ENCODE measurements around the gene YTHDF1.
"Not testable (repeated sequence)": the region's sequence is repeated elsewhere in the genome, so short reads cannot be mapped to it uniquely, and the experiment has no call there.

YTHDF1 gene

DNA sequence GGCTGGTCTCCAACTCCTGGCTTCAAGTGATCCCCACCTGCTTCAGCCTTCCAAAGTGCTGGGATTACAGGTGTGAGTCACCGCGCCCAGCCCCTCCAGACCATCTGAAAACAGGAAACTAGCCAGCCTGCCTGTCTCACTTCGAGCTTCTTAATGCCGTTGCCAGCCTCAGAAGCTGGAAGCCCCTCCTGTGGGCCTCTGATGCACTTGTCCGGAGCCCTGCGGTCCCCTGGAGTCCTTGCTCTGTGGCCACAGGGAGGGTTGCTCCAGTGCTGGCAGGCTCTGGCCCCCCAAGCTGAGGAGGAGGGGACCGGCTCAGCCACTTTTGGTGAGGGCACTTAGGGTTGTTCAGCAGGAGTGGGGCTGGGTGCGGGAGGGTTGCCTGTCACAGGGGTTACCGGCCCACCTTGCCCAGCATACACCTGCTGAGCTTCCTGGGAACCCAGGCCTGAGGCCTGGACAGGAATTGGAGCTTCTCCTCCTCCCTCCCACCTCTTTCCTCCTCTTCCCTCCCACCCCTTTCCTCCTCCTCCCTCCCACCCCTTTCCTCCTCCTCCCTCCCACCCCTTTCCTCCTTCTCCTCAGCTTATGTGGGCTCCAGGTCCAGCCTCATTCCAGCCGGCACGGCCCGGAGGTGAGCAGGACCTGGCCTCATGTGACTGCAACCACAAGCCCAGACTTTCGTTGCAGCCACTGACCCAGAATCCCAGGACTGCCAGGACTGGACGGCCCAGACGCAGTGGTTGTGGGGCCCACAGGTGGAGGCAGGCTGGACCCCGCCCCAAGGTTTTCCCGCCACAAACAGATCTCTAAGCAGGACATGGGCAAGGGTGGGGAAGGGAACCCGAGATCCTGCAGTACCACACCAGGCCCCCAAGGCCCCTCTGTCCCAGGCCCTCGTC, 10.4 kb upstream of the YTHDF1 start:
- no peak for DNase-seq

DNA sequence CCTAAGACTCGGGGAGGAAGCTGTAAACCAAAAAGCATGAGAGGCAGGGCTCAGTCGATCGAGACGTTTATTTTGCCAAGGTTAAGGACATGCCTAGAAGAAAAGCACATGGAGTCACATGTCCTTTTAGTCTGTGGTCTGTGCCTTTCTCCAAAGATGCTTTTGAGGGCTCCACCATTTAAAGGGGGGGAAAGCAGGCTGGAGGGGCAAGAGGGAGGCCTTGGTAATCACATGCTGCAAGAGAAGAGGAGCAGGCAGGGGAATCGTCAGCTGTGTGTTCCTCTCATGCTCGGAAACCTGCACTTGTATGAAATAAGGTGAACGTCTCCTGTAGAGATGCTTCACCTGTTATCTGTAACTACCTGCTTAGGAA, 9.1 kb upstream of the YTHDF1 start:
- no peak for DNase-seq

DNA sequence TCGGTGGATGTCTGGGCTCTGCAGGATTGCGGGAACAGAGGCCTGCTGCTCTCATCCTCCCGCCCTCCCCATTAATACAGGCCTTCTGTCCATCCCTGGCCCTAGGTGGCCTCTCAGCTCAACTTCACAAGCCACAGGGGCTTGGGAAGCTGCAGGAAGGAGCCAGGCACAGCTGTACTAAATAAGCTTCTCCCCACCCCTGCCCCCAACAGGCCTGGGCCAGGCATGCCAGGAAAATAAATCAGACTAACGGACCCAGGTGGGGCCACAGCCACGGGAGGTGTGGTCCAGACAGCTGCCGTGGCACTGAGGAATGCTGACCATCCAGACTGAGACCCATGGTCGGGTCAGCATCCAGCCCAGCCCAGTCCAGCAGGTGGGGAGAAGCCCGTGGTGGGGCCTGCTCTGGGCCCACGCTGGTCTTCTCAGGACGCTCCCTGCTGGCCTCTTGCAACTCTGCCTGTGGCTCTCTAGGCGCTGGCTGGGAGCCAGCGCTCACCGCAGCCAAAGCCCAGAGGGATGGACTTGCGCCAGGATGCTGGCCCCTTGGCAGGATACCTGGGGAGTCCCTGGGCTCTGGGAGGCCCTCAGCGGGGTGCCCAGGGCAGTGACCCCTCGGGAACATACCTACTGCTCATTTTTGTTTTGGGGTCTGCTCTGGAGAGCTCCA, 8.6 kb upstream of the YTHDF1 start:
- DNase-seq: no peak

DNA sequence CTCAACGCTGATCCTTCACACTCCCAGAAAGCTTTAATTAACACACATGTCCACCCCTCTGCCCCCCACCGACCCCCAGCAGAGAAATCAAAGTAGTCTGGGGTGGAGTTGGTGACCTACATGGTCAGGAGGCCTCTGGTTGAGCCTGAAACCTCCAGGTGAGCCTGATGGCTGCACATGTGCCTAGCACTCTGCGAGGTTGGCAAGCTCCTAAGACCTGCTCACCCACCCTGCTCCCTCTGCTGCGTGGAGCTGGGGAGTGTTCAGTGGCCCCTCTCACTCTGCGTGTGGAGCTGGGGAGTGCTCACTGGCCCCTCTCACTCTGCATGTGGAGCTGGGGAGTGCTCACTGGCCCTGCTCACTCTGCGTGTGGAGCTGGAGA, 7.9 kb upstream of the YTHDF1 start:
- DNase-seq: no peak

DNA sequence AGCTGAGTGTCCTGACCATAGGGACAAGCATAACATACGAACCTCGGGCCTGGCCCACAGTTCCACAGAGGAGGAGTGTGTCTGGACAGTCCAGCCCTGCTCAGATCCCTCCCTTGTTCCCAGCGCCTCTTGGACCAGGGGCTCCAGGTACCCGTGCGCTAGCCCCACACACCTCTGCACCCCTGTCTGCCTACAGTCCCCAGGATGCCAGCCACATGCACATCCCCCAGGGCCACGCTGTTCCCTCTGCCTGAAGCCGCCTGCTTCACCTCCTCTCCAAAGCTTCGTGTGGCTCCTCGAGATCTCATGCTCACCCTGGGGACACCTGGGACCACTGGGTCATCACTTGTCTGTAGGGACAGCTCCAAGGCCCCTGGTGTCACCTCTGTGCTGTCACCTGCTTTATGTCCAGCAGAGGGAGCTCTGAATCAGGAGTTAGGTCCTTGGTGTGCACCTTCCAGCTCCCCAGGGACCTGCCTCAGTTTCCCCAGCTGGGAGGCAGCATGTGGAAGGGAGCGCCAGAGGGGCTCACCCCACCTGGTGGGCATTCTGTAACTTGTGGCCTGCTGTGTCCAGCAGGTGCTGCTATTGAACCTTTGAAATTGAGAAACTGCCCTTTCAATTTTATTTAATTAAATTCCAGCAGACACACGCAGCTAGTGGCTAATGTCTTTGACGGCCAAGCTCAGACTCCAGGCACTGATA, 7.3 kb upstream of the YTHDF1 start:
- DNase-seq: peak; percentile 48

DNA sequence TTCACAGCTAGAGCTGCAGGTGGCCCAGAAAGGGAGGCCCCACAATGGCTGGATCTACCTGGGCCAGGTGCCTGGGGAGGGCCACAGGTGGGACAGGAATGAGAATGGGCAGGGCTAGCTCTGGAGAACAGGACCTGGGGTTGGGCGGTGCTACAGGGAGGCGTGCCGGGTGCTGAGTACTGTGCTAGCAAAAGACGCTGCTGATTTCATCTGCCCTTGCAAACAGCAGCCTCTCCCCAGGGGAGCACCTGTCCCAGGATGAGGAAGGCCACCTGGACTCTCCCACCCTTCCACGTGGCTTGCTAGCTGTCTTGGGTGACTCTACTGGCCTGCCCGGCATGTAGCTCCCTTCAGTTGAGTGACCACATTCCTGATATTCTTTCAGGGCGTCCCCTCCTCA, 6.6 kb upstream of the YTHDF1 start:
- no peak for DNase-seq

DNA sequence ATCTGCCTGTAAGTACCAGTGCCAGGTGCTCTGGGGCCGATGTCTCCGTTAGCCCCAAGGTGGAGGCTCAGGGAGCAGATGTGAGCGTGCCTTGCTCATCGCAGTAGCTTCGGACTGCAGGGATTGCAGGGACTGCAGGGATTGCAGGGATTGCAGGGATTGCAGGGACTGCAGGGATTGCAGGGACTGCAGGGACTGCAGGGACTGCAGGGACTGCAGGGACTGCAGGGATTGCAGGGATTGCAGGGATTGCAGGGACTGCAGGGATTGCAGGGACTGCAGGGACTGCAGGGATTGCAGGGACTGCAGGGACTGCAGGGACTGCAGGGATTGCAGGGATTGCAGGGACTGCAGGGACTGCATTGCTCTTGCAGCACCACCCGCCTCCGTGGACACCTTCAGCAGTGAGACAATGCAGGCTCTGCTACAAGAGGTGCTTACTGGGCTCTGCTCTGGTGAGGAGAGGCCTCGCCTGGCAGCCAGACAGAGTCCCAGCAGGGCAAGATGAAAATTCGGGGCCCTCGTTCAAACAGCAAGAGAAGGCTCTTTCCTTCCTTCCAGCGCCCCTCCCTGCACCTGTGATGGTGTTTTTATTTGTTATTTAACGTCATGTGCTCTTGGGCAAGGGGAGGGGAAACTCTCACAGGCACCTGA, 5.6 kb upstream of the YTHDF1 start:
- not testable (repeated sequence) for DNase-seq

DNA sequence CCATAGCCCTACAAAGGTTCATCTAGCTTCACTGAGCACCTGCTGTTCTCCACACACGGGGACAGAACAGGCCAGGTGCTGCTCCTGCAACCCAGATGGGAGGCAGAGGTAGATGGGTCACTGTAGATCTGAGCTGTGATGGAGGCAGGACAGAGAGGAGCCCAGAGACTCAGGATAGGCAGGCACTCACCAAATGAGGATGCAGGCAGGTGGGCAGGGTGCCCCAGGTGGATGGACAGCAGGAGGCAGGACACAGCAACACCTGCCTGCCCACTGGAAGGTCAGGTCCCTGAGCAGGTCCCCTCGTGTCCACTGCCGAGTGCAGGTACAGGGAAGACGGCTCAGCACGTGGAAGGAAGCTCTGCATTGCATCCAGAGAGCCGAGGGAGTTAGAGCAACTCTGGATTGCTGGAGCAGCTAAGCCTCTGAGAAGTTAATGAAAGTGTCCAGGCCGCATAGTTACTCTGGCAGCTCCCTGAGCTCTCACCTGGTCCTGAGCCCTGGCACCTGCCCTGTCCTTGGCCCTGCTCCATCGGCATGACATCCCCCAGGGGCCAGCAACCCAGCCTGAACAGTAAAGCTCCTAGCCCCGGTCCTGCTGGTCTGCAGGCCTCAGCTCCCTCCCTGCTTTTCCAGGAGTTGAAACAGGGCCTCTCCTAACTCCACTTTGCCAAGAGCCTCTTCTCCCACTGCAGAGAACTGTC, 4.9 kb upstream of the YTHDF1 start:
- DNase-seq: no peak

DNA sequence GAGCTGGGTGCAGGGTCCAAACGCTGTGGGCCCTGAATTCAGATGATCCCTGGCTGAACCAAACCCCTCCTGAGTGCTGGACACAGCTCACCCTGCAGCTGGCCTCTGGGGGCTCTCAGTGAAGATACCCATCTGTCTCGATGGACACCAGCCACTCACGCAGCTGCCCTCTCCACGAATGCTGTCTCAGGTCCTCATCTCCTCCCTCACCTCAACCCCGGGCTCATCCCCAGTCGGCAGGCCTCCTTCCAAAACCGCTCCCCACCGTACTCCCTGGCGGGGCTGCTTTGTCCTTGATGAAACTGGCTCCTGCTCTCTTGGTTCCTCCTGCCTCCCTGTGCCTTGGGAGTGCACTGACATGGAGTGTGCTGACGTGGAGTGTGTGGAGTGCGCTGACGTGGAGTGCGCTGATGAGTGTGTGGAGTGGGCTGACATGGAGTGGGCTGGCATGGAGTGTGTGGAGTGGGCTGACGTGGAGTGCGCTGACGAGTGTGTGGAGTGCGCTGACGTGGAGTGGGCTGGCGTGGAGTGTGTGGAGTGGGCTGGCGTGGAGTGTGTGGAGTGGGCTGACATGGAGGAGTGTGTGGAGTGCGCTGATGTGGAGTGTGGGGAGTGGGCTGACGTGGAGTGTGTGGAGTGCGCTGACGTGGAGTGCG, 4.1 kb upstream of the YTHDF1 start:
- DNase-seq: no peak

DNA sequence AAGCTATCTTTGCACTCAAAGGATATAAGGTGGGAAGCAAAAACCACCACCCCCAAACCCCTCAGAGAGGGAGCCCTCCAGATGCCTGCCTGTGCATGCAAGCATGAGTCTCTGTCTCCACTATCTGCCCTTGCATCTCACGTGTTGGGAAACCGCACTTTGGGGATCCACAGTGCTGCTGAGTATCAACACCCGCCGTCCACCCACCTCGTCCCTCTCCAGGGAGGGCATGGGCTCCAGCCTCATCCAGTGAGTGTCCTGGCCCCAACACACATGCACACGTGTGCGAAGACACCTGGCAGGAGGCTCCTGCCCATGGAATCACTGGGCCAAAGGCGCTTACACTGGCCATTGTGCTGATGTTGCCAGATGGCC, 3.5 kb upstream of the YTHDF1 start:
- DNase-seq: no peak

DNA sequence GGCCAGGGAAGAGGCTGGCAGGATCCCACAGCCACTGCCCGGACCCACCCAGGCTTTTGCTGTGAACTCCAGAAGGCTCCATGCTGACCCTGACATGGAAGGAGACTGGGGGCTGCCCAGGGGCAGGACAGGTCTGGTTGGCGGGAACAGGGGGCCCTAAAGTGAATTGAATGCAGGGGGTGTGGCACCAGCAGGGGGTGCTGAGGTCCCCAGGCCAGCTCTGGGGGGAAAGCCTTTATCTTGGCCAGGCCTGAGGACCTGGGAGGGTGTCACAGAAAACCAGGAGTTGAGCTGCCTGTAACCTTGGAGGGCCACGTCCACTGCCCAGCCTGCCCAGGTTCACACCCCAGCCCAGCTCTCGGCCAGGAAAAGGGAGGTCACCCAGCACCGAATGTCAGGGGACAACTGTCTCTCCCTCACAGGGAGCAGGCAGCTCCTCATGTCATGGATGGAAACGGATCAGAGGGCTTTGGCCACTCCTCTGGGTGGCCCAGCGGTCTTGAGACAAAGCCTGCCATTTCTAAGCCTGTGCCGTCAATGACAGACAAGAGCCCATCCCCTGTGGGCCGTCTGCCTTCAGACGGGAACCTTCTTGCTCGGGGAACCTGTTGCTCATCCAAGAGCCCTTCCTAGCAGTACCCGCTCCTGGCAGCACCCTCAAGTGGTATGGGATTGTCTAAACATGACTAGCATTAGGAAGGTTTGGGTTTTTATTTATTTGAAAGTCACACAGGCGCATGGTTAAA, 2.9 kb upstream of the YTHDF1 start:
- DNase-seq: no peak

DNA sequence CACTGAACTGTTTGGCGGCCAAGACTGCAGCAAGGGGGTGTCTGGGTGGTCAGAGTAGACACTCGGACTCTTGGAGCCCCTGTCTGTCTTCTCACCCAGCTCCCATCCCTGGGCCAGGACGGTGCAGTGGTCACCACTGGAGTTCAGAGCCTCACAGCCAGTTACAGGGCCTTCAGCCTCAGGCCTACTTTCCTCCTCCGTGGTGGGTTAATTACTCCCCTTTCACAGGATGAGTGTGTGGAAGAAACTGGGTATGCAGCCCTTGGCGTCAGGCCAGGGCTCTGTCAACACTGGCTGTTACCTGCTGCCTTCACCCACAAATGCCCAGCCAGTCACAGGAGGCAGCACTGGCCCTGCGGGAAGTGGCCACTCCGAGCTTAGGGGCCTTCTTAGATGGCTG, 1.8 kb upstream of the YTHDF1 start:
- no peak for DNase-seq

DNA sequence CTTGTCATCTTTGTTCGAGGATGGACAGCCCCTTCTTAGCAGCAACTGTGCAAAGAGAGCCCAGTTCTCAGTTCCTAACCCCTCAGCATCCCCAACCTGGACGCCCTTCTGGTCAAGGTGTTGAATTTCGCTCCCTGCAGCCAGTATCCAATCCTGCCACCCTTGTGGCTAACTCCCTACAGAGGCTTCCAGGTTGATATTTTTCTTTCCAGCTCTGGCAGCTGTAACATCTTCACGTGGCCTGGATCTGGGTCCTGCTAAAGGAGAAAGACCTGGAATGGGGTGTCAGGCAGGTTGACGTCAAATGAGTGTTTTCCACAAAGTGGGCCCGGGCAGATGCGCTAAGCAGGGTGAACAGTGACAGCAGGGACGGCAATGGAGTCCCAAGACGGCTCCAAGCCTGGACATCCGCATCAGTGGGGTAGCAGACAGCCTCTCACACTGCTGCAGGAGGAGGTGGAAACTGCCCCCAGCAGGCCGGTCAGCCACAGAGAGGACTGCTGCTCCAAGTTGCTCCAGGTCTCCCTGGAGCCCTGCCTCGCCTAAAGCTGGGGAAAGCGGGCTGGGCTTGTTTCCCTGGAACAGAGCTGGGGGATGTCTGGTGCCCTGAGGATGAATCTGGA, 1.0 kb upstream of the YTHDF1 start:
- DNase-seq: no peak

DNA sequence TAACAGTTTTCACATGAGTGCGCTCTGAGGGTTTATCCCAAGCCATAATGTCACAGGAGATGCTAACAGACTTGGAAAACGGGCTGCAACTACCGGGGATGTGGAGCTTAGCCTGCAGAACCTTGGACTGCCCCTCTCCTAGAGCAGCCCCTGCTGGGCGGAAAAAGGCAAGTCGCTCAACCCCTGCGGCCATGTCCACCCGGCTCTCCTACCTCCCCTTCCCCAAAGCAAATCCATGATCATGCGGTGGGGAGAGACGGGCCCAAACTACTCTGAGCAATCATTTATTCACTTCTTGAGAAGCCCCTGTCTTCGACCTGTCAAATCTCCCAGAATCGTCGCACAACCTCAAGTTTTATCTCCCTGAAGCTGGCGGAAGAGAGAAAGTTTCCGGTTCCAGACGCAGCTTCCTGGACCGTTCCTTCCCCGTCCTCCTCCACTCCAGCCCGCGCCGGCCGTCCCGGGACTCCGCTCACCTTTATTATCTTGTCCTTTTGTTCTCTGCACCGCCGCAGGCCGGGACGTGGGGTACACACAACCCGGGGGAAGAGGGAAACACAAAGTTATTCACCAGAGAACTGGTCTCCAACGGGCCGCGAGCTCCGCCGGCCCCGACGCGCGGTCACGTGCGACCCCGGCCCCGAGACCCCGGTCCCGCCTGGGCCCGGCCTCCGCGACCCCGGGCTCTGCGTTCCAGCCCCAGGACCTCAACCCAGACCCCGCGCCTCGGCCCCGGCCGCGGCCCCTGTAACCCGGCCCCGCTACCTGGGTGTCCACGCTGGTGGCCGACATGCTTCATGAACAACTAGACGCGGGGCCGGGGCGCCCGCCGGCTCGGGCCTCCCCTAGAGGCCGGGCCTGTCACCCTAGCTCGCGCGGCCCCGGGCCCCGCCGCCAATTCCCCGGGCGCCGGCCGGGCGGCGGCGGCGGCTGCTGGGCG, 560 bp downstream of the YTHDF1 start:
- DNase-seq: no peak

DNA sequence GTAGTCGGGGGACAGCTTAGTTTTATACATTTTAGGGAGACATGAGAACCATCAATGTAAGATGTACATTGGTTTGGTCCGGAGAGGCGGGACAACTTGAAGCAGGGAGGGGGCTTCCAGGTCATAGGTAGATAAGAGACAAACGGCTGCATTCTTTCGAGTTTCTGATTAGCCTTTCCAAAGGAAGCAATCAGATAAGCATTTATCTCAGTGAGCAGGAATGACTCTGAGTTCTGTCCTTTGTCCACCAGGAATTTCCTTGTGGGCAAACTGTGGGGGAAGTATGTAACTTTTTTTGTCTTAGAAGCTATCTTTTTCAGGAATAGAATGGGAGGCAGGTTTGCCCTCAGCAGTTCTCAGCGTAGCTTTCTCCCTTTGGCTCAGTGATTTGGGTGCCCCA, 1.4 kb downstream of the YTHDF1 start:
- DNase-seq: no peak

DNA sequence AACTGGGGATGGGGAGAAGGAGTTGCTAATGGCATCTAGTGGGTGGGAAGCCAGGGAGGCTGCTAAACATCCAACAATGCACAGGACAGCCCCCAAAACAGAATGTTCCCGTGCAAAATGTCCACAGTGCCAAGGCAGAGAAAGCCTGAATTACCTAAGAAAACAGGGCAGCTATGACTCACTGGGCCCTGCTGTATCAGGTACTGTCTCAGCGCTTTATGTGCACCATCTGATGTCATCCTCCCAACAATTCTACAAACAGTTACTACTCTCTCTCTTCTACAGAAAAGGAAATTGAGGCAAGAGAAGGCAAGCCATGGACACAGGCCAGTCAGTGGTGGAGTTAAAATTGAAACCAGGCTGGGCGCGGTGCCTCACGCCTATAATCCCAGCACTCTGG, 3.1 kb downstream of the YTHDF1 start:
- DNase-seq: no peak

DNA sequence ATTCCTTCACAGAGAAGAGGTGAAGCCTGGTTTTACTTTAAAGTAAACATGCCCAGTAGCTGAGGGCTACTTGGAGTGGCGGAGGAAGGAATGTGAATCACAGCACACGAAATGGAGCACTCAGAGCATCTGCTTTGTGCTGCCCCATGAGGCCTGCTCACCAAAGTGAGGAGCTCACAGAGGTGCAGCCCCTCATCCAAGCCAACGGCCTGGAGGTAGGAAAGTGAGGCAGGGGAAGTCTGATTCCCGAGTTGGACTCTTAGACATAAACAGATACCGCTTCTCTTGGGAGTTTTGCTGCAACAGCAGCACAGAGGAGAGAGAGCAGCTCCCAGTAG, 3.6 kb downstream of the YTHDF1 start:
- no peak for DNase-seq

DNA sequence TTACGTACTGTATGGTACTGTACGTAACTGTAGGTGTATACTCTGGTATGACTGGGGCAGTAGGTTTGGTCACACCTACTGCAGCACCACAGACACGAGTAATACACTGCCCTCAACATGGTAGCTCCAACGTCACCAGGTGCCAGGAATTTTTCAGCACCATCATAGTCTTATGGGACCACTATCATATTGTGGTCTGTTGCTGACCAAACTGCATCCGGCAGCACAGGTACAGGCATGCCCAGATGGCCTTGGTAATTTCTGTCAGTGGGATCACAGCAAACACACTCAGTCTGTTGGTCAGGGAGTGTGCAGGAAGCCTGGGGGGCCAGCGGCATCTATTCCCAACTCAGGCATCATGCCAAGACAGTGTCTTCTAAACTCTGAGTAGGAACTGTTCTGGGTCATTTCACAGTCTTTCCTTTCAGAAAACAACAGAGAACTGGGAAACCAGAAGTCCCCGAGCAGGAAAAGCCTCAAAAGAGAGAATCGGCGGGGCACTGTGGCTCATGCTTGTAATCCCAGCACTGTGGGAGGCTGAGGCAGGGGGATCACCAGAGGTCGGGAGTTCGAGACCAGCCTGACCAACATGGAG, 5.8 kb downstream of the YTHDF1 start:
- DNase-seq: no peak

DNA sequence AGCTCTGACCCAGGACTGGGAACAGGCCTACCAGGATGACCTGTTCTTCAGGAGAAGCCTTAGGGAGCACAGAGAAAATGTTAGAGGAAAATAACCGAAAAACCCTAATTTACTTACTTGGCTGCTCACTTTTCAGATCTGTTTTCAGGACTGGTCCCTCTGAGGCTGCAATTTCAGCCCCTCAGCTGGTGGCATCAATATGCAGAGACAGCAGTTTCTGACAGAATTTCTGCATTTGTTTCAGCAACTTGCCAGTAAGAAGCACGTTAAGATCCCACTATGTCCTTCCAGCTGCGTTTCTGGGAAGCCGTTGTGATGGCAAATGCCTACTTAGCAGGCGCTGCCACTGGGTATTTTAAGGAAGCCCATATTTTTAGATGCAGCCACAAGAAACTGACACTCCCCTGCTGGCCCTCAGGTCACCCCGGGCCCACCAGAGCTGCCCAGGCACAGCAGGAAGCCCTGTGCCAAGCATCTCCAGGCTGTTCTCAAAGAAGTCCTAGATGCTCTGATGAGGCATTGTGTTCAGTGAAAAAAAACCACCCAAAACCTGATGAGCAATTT, 7.5 kb downstream of the YTHDF1 start:
- DNase-seq: no peak

Data from activated naive CD4-positive, alpha-beta T cell treated with anti-CD3 and anti-CD28 coated beads, Interleukin-2, amount 50 U/mL, for 16 hours (primary cell).